Measurements from ENCODE around the gene ARPC4. TPM values are rescaled to one million over a fixed set of nuclear protein-coding genes. Genes with fewer than 3 reads are reported as not detected.

ARPC4 gene
- total and polyA plus RNA-seq, 10 of the 15 experiments (the other 5 are each of a cell fraction or from before 2014, with no cell fraction given): 42.0 to 354 (median 268) TPM

GRCh38 chr3:9843715-9844438 is 51.0 kb downstream of the ARPC4 start, which contains the start of gene RPUSD3 (continued):
- TF ChIP-seq SUZ12 (IDR thresholded peaks at IDR 0.05; ENCODE audit: unreplicated experiment): no peak
- TF ChIP-seq NFXL1 (IDR thresholded peaks at IDR 0.05; ENCODE audit: borderline replicate concordance): no peak
- TF ChIP-seq ASH2L (IDR thresholded peaks at IDR 0.05; ENCODE audit: borderline replicate concordance, low read depth): no peak
- 0 out of 2 replicates have a peak, but pooled peaks have one; percentile 30 for TF ChIP-seq PML (IDR thresholded peaks at IDR 0.05; ENCODE audit: low read length)
- TF ChIP-seq SMAD5 (IDR thresholded peaks at IDR 0.05; ENCODE audit: low read depth): 0 out of 2 replicates have a peak, but pooled peaks have one; percentile 58
- peak; percentile 75; the same call in 1 of the 2 replicates for TF ChIP-seq ZNF207 (IDR thresholded peaks at IDR 0.05; ENCODE audit: borderline replicate concordance)
- no peak for TF ChIP-seq EZH2 (IDR thresholded peaks at IDR 0.05; ENCODE audit: borderline replicate concordance, control insufficient read depth, low read depth, low read length)
- TF ChIP-seq NKRF (conservative IDR thresholded peaks at IDR 0.05): peak; percentile 48; the same call in 1 of the 2 replicates
- no peak for TF ChIP-seq BCLAF1 (IDR thresholded peaks at IDR 0.05)
- TF ChIP-seq SP1 (IDR thresholded peaks at IDR 0.05; ENCODE audit: low read depth, low read length): peak; percentile 92
- TF ChIP-seq PAX5 (IDR thresholded peaks at IDR 0.05; ENCODE audit: borderline replicate concordance, low read depth, low read length): no peak
- no peak for TF ChIP-seq TCF7 (IDR thresholded peaks at IDR 0.05; ENCODE audit: borderline replicate concordance)
- TF ChIP-seq PKNOX1 (IDR thresholded peaks at IDR 0.05): peak; percentile 99
- peak; percentile 47; the same call in 1 of the 2 replicates for TF ChIP-seq CREB1 (IDR thresholded peaks at IDR 0.05; ENCODE audit: low read depth)
- peak; percentile 46; the same call in 1 of the 2 replicates for TF ChIP-seq ZBTB40 (IDR thresholded peaks at IDR 0.05; ENCODE audit: borderline replicate concordance)
- no peak for TF ChIP-seq SREBF2 (IDR thresholded peaks at IDR 0.05; ENCODE audit: low read length)
- no peak for TF ChIP-seq BCL3 (IDR thresholded peaks at IDR 0.05; ENCODE audit: borderline replicate concordance, insufficient read depth, low read depth, low read length, poor library complexity, severe bottlenecking)
- TF ChIP-seq IKZF1 (conservative IDR thresholded peaks at IDR 0.05): peak; percentile 58; the same call in 1 of the 2 replicates
